ENCODE measurements around the gene CUX1. TPM values are rescaled to one million over a fixed set of nuclear protein-coding genes. Genes with fewer than 3 reads are reported as not detected.

CUX1 gene
- total and polyA plus RNA-seq, 4 donors: 40.5 to 138 (median 69.1) TPM

- Histone ChIP-seq H3K4me1 (ENCODE audit: control insufficient read depth in 5 of 5, insufficient read depth in 5 of 5, low read length in 5 of 5) (no peaks in the 10 kb centered on the region), H3K4me3 (no peak overlapping the region), H3K27me3 (ENCODE audit: control insufficient read depth in 3 of 3, insufficient read depth in 3 of 3, low read length in 2 of 3) (peaks cover 0 to 7% (median 2%) of the 10 kb centered on the region in 3 donors), H3K36me3 (ENCODE audit: control insufficient read depth in 4 of 4, insufficient read depth in 4 of 4, low read length in 4 of 4) (no peaks in the 10 kb centered on the region), H3K9me3 (ENCODE audit: control insufficient read depth in 4 of 4, insufficient read depth in 3 of 4, low read length in 3 of 4) (no peaks in the 10 kb centered on the region), H3K9ac (ENCODE audit: insufficient read depth in 1 of 2, low read length in 2 of 2) (no peak overlapping the region), H3K27ac (ENCODE audit: low read depth in 1 of 2, low read length in 1 of 2) (no peak overlapping the region)
- DNase-seq: no peak
- TF ChIP-seq, protein P1, sequence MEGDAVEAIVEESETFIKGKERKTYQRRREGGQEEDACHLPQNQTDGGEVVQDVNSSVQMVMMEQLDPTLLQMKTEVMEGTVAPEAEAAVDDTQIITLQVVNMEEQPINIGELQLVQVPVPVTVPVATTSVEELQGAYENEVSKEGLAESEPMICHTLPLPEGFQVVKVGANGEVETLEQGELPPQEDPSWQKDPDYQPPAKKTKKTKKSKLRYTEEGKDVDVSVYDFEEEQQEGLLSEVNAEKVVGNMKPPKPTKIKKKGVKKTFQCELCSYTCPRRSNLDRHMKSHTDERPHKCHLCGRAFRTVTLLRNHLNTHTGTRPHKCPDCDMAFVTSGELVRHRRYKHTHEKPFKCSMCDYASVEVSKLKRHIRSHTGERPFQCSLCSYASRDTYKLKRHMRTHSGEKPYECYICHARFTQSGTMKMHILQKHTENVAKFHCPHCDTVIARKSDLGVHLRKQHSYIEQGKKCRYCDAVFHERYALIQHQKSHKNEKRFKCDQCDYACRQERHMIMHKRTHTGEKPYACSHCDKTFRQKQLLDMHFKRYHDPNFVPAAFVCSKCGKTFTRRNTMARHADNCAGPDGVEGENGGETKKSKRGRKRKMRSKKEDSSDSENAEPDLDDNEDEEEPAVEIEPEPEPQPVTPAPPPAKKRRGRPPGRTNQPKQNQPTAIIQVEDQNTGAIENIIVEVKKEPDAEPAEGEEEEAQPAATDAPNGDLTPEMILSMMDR (IDR thresholded peaks at IDR 0.05; ENCODE audit: control extremely low read depth, extremely low read depth): no peak
- ATAC-seq (ENCODE audit: insufficient read depth, low FRiP score): no peak
- WGBS, 2 donors: 65 to 78% methylated on average over 12 of the region's 12 CpGs
Observed at GRCh38 chr7:102295346-102296178, 478.1 kb downstream of the CUX1 start.

- no peak overlapping the region for H3K27ac ChIP-seq (ENCODE audit: low read depth in 1 of 2, low read length in 1 of 2)
- no peak overlapping the region for H3K9ac ChIP-seq (ENCODE audit: insufficient read depth in 1 of 2, low read length in 2 of 2)
- no peak overlapping the region for H3K4me3 ChIP-seq
- H3K27me3 ChIP-seq (ENCODE audit: control insufficient read depth in 3 of 3, insufficient read depth in 3 of 3, low read length in 2 of 3): peaks cover 0 to 7% (median 2%) of the 10 kb centered on the region in 3 donors
- no peaks in the 10 kb centered on the region for H3K9me3 ChIP-seq (ENCODE audit: control insufficient read depth in 4 of 4, insufficient read depth in 3 of 4, low read length in 3 of 4)
- DNase-seq: no peak
- no peaks in the 10 kb centered on the region for H3K36me3 ChIP-seq (ENCODE audit: control insufficient read depth in 4 of 4, insufficient read depth in 4 of 4, low read length in 4 of 4)
- no peak for ATAC-seq (ENCODE audit: insufficient read depth, low FRiP score)
- TF ChIP-seq, protein P1 (IDR thresholded peaks at IDR 0.05; ENCODE audit: control extremely low read depth, extremely low read depth): no peak
- no peaks in the 10 kb centered on the region for H3K4me1 ChIP-seq (ENCODE audit: control insufficient read depth in 5 of 5, insufficient read depth in 5 of 5, low read length in 5 of 5)
- WGBS, 2 donors: 91 to 95% methylated on average over 6 of the region's 6 CpGs
Observed at GRCh38 chr7:102296179-102296438, 478.7 kb downstream of the CUX1 start.

- Histone ChIP-seq H3K9me3 (ENCODE audit: control insufficient read depth in 4 of 4, insufficient read depth in 3 of 4, low read length in 3 of 4) (no peaks in the 10 kb centered on the region), H3K27me3 (ENCODE audit: control insufficient read depth in 3 of 3, insufficient read depth in 3 of 3, low read length in 2 of 3) (peaks cover 0 to 7% (median 2%) of the 10 kb centered on the region in 3 donors), H3K4me1 (ENCODE audit: control insufficient read depth in 5 of 5, insufficient read depth in 5 of 5, low read length in 5 of 5) (no peaks in the 10 kb centered on the region), H3K27ac (ENCODE audit: low read depth in 1 of 2, low read length in 1 of 2) (no peak overlapping the region), H3K36me3 (ENCODE audit: control insufficient read depth in 4 of 4, insufficient read depth in 4 of 4, low read length in 4 of 4) (no peaks in the 10 kb centered on the region), H3K4me3 (no peak overlapping the region), H3K9ac (ENCODE audit: insufficient read depth in 1 of 2, low read length in 2 of 2) (no peak overlapping the region)
- DNase-seq (no peak), ATAC-seq (ENCODE audit: insufficient read depth, low FRiP score) (no peak)
- TF ChIP-seq, protein P1 (IDR thresholded peaks at IDR 0.05; ENCODE audit: control extremely low read depth, extremely low read depth): no peak
- 94 to 95% methylated on average over 7 of the region's 7 CpGs for WGBS, 2 donors
Observed at GRCh38 chr7:102296514-102296913, 479.1 kb downstream of the CUX1 start.
